K562 (cell line): ENCODE measurements around the gene ARID4B. TPM values are rescaled to one million over a fixed set of nuclear protein-coding genes. Genes with fewer than 3 reads are reported as not detected.

ENCODE experiments used
- AFF1 ChIP-seq, 2 experiments: fragments of 450-650 bp; IDR thresholded peaks; 2 replicates each; pipeline ENCODE4 v1.6.1; 2018; ENCODE audit warnings: mild to moderate bottlenecking in 2 of 2, low read depth in 1 of 2; ENCODE audit not compliant: partially characterized antibody in 2 of 2
- BCOR ChIP-seq: fragments of 450-650 bp; IDR thresholded peaks from 2 replicates; pipeline ENCODE4 v1.6.1; 2016
- COPS2 ChIP-seq: fragments of 450-650 bp; conservative IDR thresholded peaks from 2 replicates; pipeline ENCODE4 v1.6.1; 2016; ENCODE audit warnings: mild to moderate bottlenecking, moderate library complexity
- FOXM1 ChIP-seq, 2 experiments: fragments of 450-650 bp in 1 of 2; sonication (generic) in 1 of 2; formaldehyde crosslinking in 1 of 2; IDR thresholded peaks; 2 replicates each; pipeline versions ENCODE4 v1.6.1 to v1.9.0; 2017 to 2022; ENCODE audit warnings: low read depth in 2 of 2, mild to moderate bottlenecking in 2 of 2, missing genetic modification reagents in 1 of 2, moderate library complexity in 1 of 2
- HCFC1 ChIP-seq: IDR thresholded peaks from 2 replicates; pipeline ENCODE4 v1.6.1; 2012; ENCODE audit warnings: low read depth, low read length, improper control_type of control experiment
- JUND ChIP-seq, 2 experiments: IDR thresholded peaks; 2 replicates in 1 of 2; 3 replicates in 1 of 2; pipeline ENCODE4 v1.6.1; 2011; ENCODE audit warnings: borderline replicate concordance in 2 of 2, low read depth in 2 of 2, low read length in 2 of 2, improper control_type of control experiment in 1 of 2, missing biosample characterization in 1 of 2, missing genetic modification characterization in 1 of 2, missing genetic modification reagents in 1 of 2
- KAT8 ChIP-seq: fragments of 450-650 bp; IDR thresholded peaks from 2 replicates; pipeline ENCODE4 v1.6.1; 2016; ENCODE audit warnings: low read depth, mild to moderate bottlenecking
- KDM1A ChIP-seq, 2 experiments: fragments of 450-650 bp; IDR thresholded peaks; 2 replicates each; pipeline ENCODE4 v1.6.1; 2016; ENCODE audit warnings: mild to moderate bottlenecking in 2 of 2
- MTA1 ChIP-seq: fragments of 450-650 bp; IDR thresholded peaks from 2 replicates; pipeline ENCODE4 v1.6.1; 2017; ENCODE audit warnings: borderline replicate concordance
- NBN ChIP-seq: fragments of 450-650 bp; IDR thresholded peaks from 2 replicates; pipeline ENCODE4 v1.6.1; 2016; ENCODE audit warnings: low read depth, mild to moderate bottlenecking
- NFIC ChIP-seq: fragments of 450-650 bp; IDR thresholded peaks from 2 replicates; pipeline ENCODE4 v1.6.1; 2017; ENCODE audit warnings: mild to moderate bottlenecking, inconsistent platforms
- NFYB ChIP-seq: IDR thresholded peaks from 2 replicates; pipeline ENCODE4 v1.6.1; 2011; ENCODE audit warnings: mild to moderate bottlenecking, moderate library complexity; ENCODE audit not compliant: insufficient read length; ENCODE audit errors: extremely low read depth
- RAD51 ChIP-seq: fragments of 450-650 bp; IDR thresholded peaks from 2 replicates; pipeline ENCODE4 v1.7.1; 2016; ENCODE audit warnings: low read depth, mild to moderate bottlenecking, borderline replicate concordance
- ZNF165 ChIP-seq: fragments of 250-450 bp; sonication (Bioruptor Pico); IDR thresholded peaks from 2 replicates; pipeline ENCODE4 v1.4.0; 2020; ENCODE audit warnings: borderline replicate concordance
- ZNF347 ChIP-seq: fragments of 450-650 bp; formaldehyde crosslinking; IDR thresholded peaks from 2 replicates; pipeline ENCODE4 v1.4.0; 2020; ENCODE audit warnings: low read depth, mild to moderate bottlenecking, moderate library complexity
- ZNF584 ChIP-seq: fragments of 200-800 bp; sonication (Bioruptor generic); IDR thresholded peaks from 2 replicates; pipeline ENCODE4 v1.6.1; 2016; ENCODE audit warnings: low read depth, mild to moderate bottlenecking, missing genetic modification characterization, missing compliant biosample characterization
- ZNF695 ChIP-seq: fragments of 450-650 bp; formaldehyde crosslinking; IDR thresholded peaks from 2 replicates; pipeline ENCODE4 v1.4.0; 2020; ENCODE audit warnings: mild to moderate bottlenecking, moderate library complexity
- polyA plus RNA-seq, 8 experiments: library from polyadenylated mRNA; depleted of rRNA in 4 of 8; stranded (reverse) in 5 of 8; unstranded in 3 of 8; fragments of >200 nt; fragmentation: Nextera tagmentation in 2 of 8; fragmentation: Illumina TruSeq in 1 of 8; extraction: Ambion mirVana in 2 of 8; extraction: Trizol in 1 of 8; gene quantifications; 2 replicates each; pipeline versions ENCODE4 v1.2.1 to v1.2.3, GENCODE V29; 2011 to 2014; ENCODE audit warnings: inconsistent platforms in 1 of 8, missing spikeins in 1 of 8
- total RNA-seq, 7 experiments: library from RNA; depleted of rRNA in 6 of 7; stranded (reverse); fragments of >200 nt in 6 of 7; fragmentation: Illumina TruSeq in 2 of 7; extraction: Trizol in 2 of 7; gene quantifications; 2 replicates each; pipeline versions ENCODE4 v1.2.1 to v1.2.3, GENCODE V29; 2011 to 2021; ENCODE audit warnings: low replicate concordance in 1 of 7
- TF ChIP-seq, protein P1 (sequence below): fragments of 450-650 bp; IDR thresholded peaks from 2 replicates; pipeline ENCODE4 v1.6.1; 2018; ENCODE audit warnings: mild to moderate bottlenecking, low read depth; ENCODE audit not compliant: partially characterized antibody
- TF ChIP-seq, protein P2 (sequence below): fragments of 450-650 bp; IDR thresholded peaks from 2 replicates; pipeline ENCODE4 v1.6.1; 2016; ENCODE audit warnings: antibody characterized with exemption

Gene ARID4B
- total and polyA plus RNA-seq, 9 of the 15 experiments (the other 6 are each of a cell fraction or from before 2014, with no cell fraction given): 8.4 to 38.9 (median 18.5) TPM

GRCh38 chr1:235206533-235207208 lies 121.3 kb downstream of the ARID4B start (continued):
- TF ChIP-seq, protein P1, sequence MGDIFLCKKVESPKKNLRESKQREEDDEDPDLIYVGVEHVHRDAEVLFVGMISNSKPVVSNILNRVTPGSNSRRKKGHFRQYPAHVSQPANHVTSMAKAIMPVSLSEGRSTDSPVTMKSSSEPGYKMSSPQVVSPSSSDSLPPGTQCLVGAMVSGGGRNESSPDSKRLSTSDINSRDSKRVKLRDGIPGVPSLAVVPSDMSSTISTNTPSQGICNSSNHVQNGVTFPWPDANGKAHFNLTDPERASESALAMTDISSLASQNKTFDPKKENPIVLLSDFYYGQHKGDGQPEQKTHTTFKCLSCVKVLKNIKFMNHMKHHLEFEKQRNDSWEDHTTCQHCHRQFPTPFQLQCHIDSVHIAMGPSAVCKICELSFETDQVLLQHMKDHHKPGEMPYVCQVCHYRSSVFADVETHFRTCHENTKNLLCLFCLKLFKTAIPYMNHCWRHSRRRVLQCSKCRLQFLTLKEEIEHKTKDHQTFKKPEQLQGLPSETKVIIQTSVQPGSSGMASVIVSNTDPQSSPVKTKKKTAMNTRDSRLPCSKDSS: no peak
- TF ChIP-seq, protein P2, sequence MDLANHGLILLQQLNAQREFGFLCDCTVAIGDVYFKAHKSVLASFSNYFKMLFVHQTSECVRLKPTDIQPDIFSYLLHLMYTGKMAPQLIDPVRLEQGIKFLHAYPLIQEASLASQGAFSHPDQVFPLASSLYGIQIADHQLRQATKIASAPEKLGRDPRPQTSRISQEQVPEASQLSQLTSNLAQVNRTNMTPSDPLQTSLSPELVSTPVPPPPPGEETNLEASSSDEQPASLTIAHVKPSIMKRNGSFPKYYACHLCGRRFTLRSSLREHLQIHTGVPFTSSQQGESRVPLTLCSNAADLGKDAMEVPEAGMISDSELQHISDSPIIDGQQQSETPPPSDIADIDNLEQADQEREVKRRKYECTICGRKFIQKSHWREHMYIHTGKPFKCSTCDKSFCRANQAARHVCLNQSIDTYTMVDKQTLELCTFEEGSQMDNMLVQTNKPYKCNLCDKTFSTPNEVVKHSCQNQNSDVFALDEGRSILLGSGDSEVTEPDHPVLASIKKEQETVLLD: no peak
- TF ChIP-seq ZNF165: no peak
- no peak for TF ChIP-seq KAT8
- no peak for TF ChIP-seq FOXM1 (IDR thresholded peaks at IDR 0.05; ENCODE audit: low read depth)
- TF ChIP-seq FOXM1 (CRISPR knock-in tag; IDR thresholded peaks at IDR 0.05; ENCODE audit: low read depth): no peak
- peak in 1 of 2 experiments; percentile 32 for TF ChIP-seq AFF1 (IDR thresholded peaks at IDR 0.05; ENCODE audit: low read depth in 1 of 2, partially characterized antibody in 2 of 2)
- no peak for TF ChIP-seq RAD51
- TF ChIP-seq NFYB: no peak
- 0 out of 2 replicates have a peak, but pooled peaks have one; percentile 34 for TF ChIP-seq NBN
- no peak for TF ChIP-seq JUND (IDR thresholded peaks at IDR 0.05; ENCODE audit: borderline replicate concordance, low read depth, low read length)
- TF ChIP-seq JUND (tag; IDR thresholded peaks at IDR 0.05; ENCODE audit: borderline replicate concordance, low read depth, low read length): peak; percentile 63; the same call in 1 of the 3 replicates
- no peak for TF ChIP-seq HCFC1
- peak; percentile 74 for TF ChIP-seq BCOR
- TF ChIP-seq ZNF695: no peak
- TF ChIP-seq KDM1A (IDR thresholded peaks at IDR 0.05): peak; percentile 49 to 50; a peak in 3 of 4 replicates
- no peak for TF ChIP-seq ZNF347
- no peak for TF ChIP-seq ZNF584
- TF ChIP-seq MTA1: peak; percentile 53
- TF ChIP-seq COPS2: no peak
- TF ChIP-seq NFIC: 0 out of 2 replicates have a peak, but pooled peaks have one; percentile 11
